T-helper 2 cell (primary cell): Measurements from ENCODE around the gene ATF6.

Source experiments
- DNase-seq, 5 experiments: peaks; one replicate each; pipeline versions ENCODE4 v3.0.0 to v3.0.0-alpha.2; 2012 to 2022

The ATF6 gene

GRCh38 chr1:161972828-161973227, 206.7 kb downstream of the ATF6 start:
- DNase-seq: no peak

- no peak for DNase-seq
These were observed 208.1 kb downstream of the ATF6 start for GRCh38 chr1:161973924-161974845.

- no peak for DNase-seq
These were observed 212.1 kb downstream of the ATF6 start for GRCh38 chr1:161978011-161978790.

- DNase-seq: no peak
These were observed 215.0 kb downstream of the ATF6 start for GRCh38 chr1:161981126-161981525.

GRCh38 chr1:161981735-161982506, 215.8 kb downstream of the ATF6 start:
- DNase-seq: no peak

- DNase-seq: no peak
These were observed 216.4 kb downstream of the ATF6 start for GRCh38 chr1:161982507-161982895.

- DNase-seq: no peak
These were observed 216.8 kb downstream of the ATF6 start for GRCh38 chr1:161982917-161983316.

- DNase-seq: no peak
These were observed 217.6 kb downstream of the ATF6 start for GRCh38 chr1:161983725-161984124.

- DNase-seq: no peak
These were observed 219.2 kb downstream of the ATF6 start for GRCh38 chr1:161985301-161985822.

- no peak for DNase-seq
These were observed 220.2 kb downstream of the ATF6 start for GRCh38 chr1:161986328-161986727.

- no peak for DNase-seq
These were observed 221.2 kb downstream of the ATF6 start for GRCh38 chr1:161987303-161987702.

GRCh38 chr1:161987872-161988271, 221.8 kb downstream of the ATF6 start:
- no peak for DNase-seq

- no peak for DNase-seq
These were observed 222.3 kb downstream of the ATF6 start for GRCh38 chr1:161988413-161988812.

GRCh38 chr1:161989108-161989507, 223.0 kb downstream of the ATF6 start:
- DNase-seq: no peak

GRCh38 chr1:161989786-161990185, 223.7 kb downstream of the ATF6 start:
- no peak for DNase-seq

- no peak for DNase-seq
These were observed 227.5 kb downstream of the ATF6 start for GRCh38 chr1:161993576-161993975.

- no peak for DNase-seq
These were observed 228.1 kb downstream of the ATF6 start for GRCh38 chr1:161994175-161994668.

GRCh38 chr1:161997152-161997551, 231.0 kb downstream of the ATF6 start:
- DNase-seq: no peak

GRCh38 chr1:161998811-161999210, 232.7 kb downstream of the ATF6 start:
- DNase-seq: no peak

- no peak for DNase-seq
These were observed 233.4 kb downstream of the ATF6 start for GRCh38 chr1:161999301-162000052.

GRCh38 chr1:162000053-162000420, 233.9 kb downstream of the ATF6 start:
- no peak for DNase-seq
